HG03521 (cell line): Measurements from ENCODE around the gene BHLHE40.

ENCODE experiments used
- ATAC-seq: cut with Tn5 transposase; IDR thresholded peaks from one replicate; pipeline ENCODE4 v1.9.1; 2021; ENCODE audit warnings: mild to moderate bottlenecking, moderate library complexity; ENCODE audit not compliant: unreplicated experiment

The BHLHE40 gene

DNA sequence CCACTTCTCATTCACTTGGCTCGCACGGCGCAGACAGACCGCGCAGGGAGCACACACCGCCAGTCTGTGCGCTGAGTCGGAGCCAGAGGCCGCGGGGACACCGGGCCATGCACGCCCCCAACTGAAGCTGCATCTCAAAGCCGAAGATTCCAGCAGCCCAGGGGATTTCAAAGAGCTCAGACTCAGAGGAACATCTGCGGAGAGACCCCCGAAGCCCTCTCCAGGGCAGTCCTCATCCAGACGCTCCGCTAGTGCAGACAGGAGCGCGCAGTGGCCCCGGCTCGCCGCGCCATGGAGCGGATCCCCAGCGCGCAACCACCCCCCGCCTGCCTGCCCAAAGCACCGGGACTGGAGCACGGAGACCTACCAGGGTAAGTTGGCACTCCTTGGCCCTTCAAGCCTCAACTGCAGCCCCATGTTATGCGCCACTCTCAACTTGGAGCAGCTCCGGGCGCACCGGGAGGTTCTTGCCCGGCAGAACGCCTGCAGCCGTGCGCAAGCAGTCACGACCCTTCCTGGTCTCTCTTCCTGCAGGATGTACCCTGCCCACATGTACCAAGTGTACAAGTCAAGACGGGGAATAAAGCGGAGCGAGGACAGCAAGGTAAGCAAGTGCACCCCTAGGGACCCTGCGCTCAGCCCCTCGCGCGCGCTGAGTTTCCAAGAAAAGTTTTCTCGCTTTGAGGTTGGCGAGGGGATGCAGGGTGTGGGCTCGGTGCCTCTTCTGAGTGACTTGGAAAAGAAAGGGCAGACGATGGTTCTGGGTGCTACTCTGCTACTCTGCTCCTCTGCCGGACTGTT, at the start of gene BHLHE40:
Gene BHLHE40, plus strand, starts transcription at position 10 of the 801 bp plus-strand sequence. Its CDS starts 282 bp downstream, at position 292.
- peak; percentile 8 for ATAC-seq

DNA sequence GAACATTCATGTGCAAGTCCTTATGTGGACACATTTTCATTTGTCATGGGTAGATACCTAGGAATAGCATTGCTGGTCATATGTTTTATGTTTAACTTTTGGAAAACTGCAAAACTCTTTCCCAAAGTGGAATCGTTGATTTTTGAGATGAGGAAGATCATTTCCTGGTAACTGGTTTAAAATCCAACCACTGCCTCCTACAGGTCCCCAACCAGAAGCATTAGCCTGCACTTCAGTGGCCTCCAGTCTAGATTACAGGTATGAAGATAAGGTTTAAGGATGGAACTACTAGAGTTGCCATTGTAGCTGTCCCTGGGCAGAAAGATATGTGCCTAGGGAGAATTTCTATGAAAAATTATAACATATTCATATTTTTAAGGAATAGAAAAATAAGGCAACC, 48.7 kb upstream of the BHLHE40 start:
- ATAC-seq, result no peak

DNA sequence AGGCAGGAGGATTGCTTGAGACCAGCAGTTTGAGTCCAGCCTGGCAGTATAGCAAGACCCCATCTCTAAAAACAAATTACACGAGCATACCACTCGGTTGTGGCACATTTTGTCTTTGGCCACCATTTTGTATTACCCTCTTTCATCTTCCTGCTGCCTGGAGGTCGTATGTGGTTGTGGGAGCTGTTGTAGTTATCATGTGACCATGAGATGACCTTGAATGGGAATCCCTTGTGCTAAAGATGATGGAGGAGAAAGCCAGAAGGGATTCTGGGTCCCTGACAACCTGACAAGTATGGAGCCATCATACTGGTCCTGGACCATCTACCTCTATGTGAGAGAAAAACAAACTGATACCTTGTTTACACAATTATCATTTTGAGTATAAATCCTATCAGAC, 45.2 kb upstream of the BHLHE40 start:
- ATAC-seq, result no peak

DNA sequence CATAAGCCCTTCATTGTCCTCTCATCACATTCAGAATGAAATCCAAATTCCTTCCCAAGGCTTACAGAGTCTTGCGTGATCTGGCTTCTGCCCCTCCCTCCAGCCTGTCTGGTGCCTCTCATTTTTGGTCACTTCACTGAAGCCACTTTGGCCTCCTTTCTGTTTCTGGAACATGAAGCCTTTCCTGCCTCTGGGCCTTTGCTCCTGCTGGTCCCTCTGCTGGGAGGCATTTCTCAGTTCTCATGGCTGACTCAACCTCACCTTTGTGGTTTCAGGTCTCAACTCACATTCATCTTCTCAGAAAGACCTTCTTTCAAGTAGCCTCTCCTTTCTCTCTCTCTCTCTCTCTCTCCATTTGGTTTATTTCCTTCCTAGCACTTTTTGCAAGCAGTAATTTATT, 43.9 kb upstream of the BHLHE40 start:
- peak; percentile 54 for ATAC-seq

DNA sequence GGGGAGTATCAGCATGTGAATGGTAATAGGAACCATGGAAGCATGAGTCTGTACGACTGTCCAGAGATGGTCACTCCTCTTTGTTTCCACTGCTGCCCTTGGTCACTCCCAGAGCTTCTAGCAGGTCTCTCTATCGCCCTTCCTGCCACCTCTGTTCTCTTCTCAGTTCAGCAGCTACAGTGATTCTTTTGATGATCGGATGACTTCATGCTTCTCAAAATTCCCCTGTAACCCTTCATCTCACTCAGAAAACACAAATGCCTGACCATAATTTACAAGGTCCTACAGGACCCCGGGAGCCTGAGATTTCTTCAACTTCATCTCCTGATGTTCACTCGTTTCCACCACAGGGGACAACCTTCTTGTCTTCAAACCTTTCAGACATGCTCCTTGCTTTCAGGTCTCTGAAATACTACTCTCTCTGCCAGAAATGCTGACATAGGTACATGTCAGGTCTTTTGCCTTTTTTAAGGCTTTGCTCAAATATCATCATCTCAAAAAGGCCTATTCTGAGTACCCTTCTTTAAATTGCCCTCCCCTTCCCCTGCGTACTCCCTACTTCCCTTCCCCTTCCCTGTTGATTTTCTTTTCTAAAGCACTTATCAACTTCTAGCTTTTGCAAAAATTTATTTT, 42.1 kb upstream of the BHLHE40 start:
- no peak for ATAC-seq

DNA sequence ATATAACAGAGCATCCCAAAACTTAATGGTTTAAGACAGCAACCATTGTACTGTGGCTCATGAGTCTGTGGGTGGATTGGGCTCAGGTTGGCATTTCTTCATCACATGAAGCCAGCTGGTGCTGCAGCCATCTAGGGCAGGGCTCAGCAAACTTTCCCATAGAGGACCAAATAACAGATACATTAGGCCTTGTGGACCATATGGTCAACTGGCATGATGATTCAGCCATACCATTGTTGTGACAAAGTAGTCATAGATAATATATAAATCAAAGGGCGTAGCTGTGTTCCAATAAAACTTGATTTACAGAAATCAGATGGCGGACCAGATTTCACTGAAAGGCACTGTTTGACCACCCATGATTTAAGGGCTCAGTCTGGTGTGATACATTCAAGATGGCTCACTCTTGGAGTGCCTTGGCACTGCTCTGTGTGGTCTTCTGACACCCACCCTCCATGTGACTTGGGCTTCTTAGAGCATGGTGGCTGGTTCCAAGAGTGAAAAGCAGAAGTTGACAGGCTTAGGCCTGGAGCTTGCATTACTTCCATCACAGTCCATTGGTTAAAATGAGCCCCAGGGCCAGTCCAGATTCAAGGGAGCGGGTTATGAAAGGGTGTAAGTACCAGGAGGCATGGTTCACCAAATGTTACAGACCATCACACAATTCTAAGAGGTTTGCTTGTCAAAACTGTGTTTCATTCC, 40.8 kb upstream of the BHLHE40 start:
- no peak for ATAC-seq

DNA sequence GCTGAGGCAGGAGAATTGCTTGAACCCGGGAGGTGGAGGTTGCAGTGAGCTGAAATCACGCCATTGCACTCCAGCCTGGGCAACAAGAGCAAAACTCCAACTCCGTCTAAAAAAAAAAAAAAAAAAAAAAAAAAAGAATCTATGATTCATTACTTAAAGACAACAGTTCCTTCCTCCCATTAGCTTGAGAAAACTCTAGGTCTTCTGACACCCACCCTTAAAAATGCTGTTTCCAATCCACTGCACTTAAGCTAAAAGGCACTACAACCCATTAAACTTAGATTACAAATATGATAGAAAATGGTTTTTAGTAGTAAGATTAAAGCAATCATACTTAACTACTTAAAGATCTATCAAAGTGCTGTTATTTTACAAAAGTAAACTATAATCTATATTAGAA, 40.0 kb upstream of the BHLHE40 start:
- ATAC-seq, result no peak

DNA sequence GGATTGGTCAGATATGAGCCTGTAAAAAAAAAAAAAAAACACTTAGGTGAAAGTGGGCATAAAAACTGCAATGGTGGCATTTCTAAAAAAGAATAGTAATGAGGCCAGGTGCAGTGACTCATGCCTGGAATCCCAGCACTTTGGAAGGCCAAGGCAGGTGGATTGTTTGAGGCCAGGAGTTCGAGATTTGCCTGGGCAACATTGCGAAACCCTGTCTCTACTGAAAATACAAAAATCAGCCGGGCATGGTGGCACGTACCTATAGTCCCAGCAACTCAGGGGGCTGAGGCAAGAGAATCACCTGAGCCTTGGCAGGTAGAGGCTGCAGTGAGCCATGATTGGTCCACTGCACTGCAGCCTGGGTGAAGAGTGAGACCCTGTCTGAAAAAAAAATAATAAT, 38.3 kb upstream of the BHLHE40 start:
- no peak for ATAC-seq

DNA sequence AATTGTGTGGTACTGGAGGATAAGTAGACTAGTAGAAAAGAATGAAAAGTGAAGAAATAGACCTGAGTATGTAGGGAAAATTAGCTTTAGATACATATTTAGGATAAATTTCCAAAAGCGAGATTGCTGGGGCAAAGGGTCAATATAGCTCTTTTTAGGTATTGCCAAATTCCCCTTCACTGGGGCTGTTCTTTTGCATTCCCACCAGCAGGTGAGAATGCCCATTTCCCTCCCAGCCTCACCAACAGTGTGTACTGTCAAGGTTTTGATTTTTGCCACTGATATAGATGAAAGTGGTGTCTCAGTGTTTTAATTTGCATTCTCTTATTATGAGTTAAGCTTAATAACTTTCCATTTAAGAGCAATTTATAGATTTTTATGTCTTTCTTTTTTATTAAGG, 35.7 kb upstream of the BHLHE40 start:
- no peak for ATAC-seq

DNA sequence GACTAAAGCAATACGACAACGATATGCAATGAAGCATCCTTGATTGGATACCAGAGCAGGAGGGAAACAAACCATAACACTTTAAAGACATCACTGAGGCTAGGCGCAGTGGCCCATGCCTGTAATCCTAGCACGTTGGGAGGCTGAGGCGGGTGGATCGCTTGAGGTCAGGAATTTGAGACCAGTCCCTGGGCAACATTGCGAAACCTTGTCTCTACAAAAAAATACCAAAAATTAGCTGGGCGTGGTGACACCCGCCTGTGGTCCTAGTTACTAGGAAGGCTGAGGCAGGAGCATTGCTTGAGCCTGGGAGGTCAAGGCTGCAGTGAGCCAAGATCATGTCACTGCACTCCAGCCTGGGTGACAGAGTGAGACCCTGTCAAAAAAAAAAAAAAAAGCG, 33.9 kb upstream of the BHLHE40 start:
- no peak for ATAC-seq

DNA sequence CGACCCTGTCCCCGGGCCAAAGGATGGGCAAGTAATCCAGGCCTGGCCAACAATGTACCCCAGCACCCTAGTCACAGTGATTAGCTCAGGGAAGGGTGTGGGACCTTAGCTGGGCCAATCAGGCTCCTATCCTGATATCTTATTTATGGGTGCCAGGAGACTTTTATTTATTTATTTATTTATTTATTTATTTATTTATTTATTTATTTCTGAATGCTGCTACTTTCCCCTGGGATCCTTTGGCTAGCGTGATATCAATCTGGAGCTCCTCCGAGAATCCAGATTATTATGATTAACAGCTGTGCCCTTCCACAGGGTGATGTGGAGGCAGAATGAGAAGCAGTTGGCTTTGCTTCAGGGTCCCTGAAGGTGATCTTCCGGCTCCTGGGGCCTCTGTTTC, 32.2 kb upstream of the BHLHE40 start:
- no peak for ATAC-seq

DNA sequence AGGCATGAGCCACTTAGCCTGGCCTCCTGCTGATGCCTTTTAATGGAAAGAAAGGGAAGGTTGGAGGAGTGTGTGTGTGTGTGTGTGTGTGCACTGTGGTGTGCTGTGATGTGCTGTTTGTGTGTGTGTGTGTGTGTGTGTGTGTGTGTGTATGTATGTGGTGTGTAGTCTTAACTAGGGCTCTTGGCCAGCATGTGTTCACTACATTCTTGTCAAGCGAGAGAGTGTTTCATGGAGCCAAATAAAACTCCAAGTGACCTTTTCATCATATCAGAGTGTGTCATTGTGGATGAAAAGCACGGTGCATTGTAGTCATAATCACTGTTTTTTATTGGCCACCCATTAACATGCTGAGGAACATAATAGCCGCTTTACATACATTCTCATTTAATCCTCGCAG, 30.8 kb upstream of the BHLHE40 start:
- no peak for ATAC-seq

DNA sequence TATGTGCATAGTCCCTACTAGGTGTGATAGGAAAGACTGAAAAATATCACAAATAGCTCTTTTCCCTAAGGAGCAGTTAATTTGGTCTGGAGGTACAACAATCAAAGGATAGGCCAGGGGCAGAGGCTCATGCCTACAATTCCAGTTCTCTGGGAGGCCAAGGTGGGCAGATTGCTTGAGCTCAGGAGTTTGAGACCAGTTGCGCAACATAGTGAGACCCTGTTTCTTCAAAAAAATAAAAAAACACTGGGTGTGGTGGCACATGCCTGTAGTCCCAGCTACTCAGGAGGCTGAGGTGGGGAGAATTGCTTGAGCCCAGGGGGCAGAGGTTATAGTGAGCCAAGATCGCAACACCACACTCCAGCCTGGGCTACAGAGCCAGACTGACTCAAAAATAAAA, 30.2 kb upstream of the BHLHE40 start:
- no peak for ATAC-seq

DNA sequence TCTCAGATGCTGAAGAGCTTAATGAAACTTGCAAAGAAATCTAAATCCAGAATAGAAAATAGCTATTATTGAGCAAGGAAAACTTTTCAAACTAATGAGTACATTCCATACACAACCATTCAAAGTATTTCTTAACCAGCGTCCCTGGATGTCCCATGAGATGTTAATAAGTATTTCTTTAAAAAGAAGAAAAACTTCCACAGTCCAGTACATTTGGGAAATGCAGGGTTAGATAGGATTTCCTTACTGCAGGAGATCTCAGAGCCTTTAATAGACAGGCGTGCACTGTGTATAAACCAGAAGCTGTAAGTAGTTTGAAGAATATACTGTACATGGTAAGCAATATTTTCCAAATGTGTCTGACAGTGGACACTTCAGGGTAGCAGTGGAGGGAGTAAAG, 29.6 kb upstream of the BHLHE40 start:
- no peak for ATAC-seq

DNA sequence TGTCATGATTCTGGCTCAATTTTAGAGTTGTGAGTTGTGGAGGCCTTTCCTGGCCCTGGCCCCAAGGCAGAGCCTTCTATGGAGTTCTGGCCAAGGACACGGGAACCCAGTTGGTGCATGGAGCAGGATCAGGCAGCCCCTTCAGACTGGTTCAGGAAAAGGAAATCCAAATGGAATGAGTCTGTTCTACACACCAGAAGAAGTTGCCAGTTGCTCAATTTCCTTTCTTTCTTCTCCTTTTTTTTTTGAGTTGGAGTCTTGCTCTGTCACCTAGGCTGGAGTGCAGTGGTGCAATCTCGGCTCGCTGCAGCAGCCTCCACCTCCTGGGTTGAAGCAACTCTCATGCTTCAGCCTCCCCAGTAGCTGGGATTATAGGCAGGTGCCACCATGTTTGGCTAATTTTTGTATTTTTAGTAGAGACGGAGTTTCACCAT, 28.9 kb upstream of the BHLHE40 start:
- no peak for ATAC-seq

DNA sequence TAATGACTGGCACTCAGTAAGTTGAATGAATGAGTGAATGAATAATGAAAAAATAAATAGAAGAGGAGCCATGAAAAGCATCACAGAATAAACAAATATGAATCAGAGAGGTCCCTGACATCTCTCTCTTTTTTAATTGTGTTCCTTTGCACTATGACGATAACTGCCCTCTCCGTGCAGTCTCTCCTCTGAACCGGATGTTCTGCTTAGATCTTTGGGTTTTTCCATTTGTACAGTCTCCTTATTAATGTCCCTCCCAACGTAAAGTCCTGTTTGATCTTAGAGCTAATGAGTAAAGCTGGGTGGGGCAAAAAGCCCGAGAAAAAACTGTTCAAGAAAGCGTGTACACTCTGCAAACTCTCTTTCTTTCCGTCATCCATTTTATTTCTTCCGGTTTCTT, 28.3 kb upstream of the BHLHE40 start:
- ATAC-seq, result no peak

DNA sequence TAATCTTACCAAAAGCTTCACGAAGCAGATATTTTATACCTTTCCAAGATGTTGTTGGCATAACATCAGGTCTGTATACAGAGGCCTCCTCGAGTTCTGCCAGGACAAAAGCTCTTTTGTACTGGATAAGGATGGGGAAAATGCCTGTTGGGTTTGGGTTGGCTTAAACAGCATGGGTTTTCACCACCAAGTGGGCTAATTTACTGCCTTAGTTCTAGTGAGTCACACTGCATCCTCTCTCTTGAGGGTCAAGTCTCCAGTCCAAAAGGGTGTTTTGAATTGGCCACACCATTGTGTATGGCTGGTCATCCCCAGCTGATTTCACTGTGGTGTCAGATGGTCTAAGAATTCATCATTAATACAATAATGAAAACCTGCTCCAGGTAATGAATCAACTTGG, 26.1 kb upstream of the BHLHE40 start:
- ATAC-seq, result no peak

DNA sequence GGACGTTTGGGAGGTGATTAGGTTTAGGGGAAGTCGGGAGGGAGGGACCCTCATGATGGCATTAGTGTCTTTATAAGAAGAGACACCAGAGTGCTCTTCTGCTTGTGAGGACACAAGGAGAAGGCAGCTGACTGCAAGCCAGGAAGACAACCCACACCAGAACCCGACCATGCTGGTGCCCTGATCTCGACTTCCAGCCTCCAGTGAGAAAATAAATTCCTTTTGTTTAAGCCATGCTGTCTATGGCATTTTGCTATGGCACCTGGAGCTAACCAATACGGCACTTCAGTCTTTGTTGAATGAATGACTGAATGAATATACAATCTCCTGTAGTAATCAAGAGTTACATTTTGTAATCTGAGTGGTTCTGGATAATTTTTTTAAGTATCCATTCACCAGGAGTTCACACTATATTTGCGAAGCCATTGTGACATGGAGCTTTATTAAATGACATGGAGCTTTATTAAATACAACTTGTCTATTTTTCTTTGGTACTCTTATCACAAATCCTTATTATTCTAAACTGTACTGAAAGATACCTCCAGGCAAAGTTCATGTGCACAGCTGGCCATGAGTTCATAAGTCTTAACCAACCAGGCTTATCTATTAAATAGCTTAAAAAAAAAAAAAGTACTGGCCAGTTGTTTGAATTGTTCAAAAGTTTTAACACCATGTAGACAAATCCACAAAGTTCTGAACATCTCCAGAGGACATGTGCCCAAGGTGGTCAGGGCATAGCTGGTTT, 24.8 kb upstream of the BHLHE40 start:
- no peak for ATAC-seq

DNA sequence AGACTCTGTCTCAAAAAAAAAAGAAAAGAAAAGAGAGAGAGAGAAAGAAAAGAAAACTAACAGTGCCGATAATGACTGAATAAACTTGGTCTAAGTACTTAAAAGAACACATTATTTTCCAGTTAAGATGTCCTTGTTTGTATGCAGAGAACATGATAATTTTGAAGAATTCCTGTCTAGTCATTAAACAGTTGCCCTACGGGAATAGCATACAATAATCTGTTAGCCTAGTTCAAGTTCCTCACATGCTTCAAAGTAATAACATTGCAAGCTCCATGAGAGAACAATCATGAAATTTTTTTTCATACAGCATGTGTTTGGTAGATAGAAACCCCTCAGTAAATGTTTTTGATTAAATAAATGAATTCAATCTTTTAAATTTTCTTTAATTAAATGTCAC, 23.1 kb upstream of the BHLHE40 start:
- ATAC-seq, result no peak

DNA sequence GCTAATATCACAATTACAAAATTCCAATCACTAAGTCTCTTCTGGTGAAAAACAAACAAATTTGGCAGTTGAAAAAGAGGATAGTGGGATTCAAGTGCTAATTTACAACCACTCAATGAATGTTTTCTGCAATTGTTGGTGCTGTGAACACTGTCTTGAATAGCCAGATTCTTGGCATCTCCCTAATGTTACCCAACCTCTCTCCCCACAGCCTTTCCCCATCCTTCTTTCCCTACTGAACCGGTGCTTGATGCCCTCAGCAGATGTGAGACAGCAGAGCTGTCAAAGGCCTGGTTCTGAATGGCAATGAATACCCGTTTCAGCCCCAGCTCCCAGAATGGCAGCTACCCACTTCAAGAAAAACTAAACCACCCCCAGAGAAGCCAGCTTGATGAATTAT, 22.5 kb upstream of the BHLHE40 start:
- ATAC-seq, result no peak

DNA sequence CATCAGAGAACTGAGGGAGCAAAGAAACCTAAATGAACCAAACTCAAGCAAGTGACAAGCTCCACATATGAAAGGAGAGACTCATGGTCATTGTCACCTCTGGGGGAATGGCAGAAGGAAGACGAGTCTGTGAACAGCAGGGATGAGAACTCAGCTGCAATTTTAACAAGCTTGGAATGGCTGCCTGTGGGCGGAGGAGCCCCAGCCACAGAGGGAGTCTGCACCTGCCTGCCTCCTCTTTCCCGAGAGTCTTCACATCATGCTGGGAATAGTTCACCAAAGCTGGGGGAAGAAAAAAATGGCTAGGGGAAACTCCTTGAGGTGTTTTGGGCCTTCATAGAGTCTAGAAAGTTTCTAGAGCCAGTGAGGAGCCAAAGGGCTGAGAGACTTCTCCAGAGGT, 21.3 kb upstream of the BHLHE40 start:
- no peak for ATAC-seq
